ENCODE results near the gene NCKAP5.

Gene NCKAP5

GRCh38 chr2:132941296-132942020 is 626.8 kb downstream of the NCKAP5 start:
- TF ChIP-seq, protein P1, sequence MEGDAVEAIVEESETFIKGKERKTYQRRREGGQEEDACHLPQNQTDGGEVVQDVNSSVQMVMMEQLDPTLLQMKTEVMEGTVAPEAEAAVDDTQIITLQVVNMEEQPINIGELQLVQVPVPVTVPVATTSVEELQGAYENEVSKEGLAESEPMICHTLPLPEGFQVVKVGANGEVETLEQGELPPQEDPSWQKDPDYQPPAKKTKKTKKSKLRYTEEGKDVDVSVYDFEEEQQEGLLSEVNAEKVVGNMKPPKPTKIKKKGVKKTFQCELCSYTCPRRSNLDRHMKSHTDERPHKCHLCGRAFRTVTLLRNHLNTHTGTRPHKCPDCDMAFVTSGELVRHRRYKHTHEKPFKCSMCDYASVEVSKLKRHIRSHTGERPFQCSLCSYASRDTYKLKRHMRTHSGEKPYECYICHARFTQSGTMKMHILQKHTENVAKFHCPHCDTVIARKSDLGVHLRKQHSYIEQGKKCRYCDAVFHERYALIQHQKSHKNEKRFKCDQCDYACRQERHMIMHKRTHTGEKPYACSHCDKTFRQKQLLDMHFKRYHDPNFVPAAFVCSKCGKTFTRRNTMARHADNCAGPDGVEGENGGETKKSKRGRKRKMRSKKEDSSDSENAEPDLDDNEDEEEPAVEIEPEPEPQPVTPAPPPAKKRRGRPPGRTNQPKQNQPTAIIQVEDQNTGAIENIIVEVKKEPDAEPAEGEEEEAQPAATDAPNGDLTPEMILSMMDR (IDR thresholded peaks at IDR 0.05; ENCODE audit: borderline replicate concordance, control extremely low read depth, extremely low read depth, insufficient read depth, missing control alignments) = no peak

DNA sequence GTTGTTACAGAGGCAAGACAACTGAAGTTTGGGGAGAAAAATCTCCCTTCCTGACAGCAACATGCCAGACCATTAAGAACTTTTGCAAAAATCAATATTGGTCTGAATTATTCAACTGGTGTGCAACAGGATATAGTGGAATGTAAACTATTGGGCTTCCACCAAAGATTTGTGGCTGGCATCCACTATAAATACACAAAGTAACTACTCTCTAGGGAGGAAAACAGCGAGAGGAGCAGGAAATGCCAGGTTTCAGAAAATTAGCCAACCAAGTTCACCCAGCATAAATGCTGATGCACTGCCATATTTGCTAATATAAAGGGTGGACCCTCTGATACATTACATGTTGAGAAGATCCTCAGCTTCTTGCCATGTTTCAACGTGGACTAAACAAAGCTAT is 630.6 kb downstream of the NCKAP5 start:
- in situ Hi-C loops (cut with MboI; ENCODE audit: low sequenced_read_pairs, unreplicated experiment) = no loop called here
- DNase-seq (ENCODE audit: low spot score) = no peak
- TF ChIP-seq, protein P1 (IDR thresholded peaks at IDR 0.05; ENCODE audit: borderline replicate concordance, control extremely low read depth, extremely low read depth, insufficient read depth, missing control alignments) = no peak

More at GRCh38 chr2:132941296-132942020, 626.8 kb downstream of the NCKAP5 start:
- in situ Hi-C loops (cut with MboI; ENCODE audit: low sequenced_read_pairs, unreplicated experiment) = no loop called here
- DNase-seq (ENCODE audit: low spot score) = no peak

GRCh38 chr2:132936791-132937190 is 631.5 kb downstream of the NCKAP5 start:
- peak; percentile 6 for DNase-seq (ENCODE audit: low spot score)
- in situ Hi-C loops (cut with MboI; ENCODE audit: low sequenced_read_pairs, unreplicated experiment) = no loop called here
- TF ChIP-seq, protein P1 (IDR thresholded peaks at IDR 0.05; ENCODE audit: borderline replicate concordance, control extremely low read depth, extremely low read depth, insufficient read depth, missing control alignments) = no peak

GRCh38 chr2:132936261-132936660 is 632.0 kb downstream of the NCKAP5 start:
- in situ Hi-C loops (cut with MboI; ENCODE audit: low sequenced_read_pairs, unreplicated experiment) = no loop called here
- TF ChIP-seq, protein P1 (IDR thresholded peaks at IDR 0.05; ENCODE audit: borderline replicate concordance, control extremely low read depth, extremely low read depth, insufficient read depth, missing control alignments) = no peak
- no peak for DNase-seq (ENCODE audit: low spot score)

DNA sequence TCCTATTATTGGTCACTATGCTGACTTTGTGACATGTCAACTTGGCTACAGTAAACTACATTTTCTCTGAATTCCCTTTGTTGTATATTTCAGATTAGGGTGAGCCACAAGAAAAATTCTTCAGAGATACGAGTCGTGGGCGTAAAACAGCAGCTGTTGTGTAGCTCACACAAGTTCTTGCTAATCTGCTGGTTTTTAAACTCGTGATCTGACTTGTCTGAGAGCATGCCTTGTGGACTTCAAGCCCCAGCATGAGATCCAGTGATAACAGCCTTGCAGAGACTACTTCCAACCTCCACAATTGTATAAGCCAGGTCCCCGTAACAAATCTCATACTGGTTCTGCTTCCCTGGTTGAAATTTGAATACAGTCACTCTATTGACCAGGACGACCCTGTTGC is 638.5 kb downstream of the NCKAP5 start:
- TF ChIP-seq, protein P1 (IDR thresholded peaks at IDR 0.05; ENCODE audit: borderline replicate concordance, control extremely low read depth, extremely low read depth, insufficient read depth, missing control alignments) = no peak
- in situ Hi-C loops (cut with MboI; ENCODE audit: low sequenced_read_pairs, unreplicated experiment) = no loop called here
- no peak for DNase-seq (ENCODE audit: low spot score)

GRCh38 chr2:132923787-132924186 is 644.5 kb downstream of the NCKAP5 start:
- DNase-seq (ENCODE audit: low spot score) = no peak
- TF ChIP-seq, protein P1 (IDR thresholded peaks at IDR 0.05; ENCODE audit: borderline replicate concordance, control extremely low read depth, extremely low read depth, insufficient read depth, missing control alignments) = no peak
- in situ Hi-C loops (cut with MboI; ENCODE audit: low sequenced_read_pairs, unreplicated experiment) = no loop called here
